Breast epithelium (tissue), 3 donors: ENCODE measurements around the gene LDLRAD4.

Source experiments
- CTCF ChIP-seq, 3 donors: fragments of 450-650 bp; IDR thresholded peaks; one replicate each; pipeline ENCODE4 v1.5.1; 2016 to 2017; ENCODE audit warnings: antibody characterized with exemption in 3 of 3, mild to moderate bottlenecking in 3 of 3, moderate library complexity in 3 of 3
- POLR2A ChIP-seq: fragments of 450-650 bp; IDR thresholded peaks from one replicate; pipeline ENCODE4 v1.6.1; 2016; ENCODE audit warnings: antibody characterized with exemption, mild to moderate bottlenecking, moderate library complexity

GRCh38 chr18:13378150-13378549 is 159.6 kb downstream of the LDLRAD4 start:
- TF ChIP-seq POLR2A (no peak), CTCF (IDR thresholded peaks at IDR 0.05) (no peak)
